ENCODE results near the gene UXS1. TPM values are rescaled to one million over a fixed set of nuclear protein-coding genes. Genes with fewer than 3 reads are reported as not detected.

Gene UXS1
- total RNA-seq, 2 experiments from 2014 or later = 95.3 to 100 TPM

- peaks cover 59% of the 10 kb centered on the region for H3K4me1 Mint-ChIP-seq (ENCODE audit: low read depth)
- H3K27me3 Mint-ChIP-seq (ENCODE audit: low read depth) = no peaks in the 10 kb centered on the region
- H3K36me3 Mint-ChIP-seq (ENCODE audit: low read depth) = peaks cover 29% of the 10 kb centered on the region
- POLR2A ChIA-PET = interaction anchor here (1.0 kb wide), 2 partner anchors 13 to 28 kb away, joined by 3 to 4 read pairs; no protein-coding TSS in a partner anchor
- CTCF ChIA-PET = interaction anchor here (1.2 to 2.1 kb wide), 2 partner anchors 9 to 14 kb away, joined by 5 to 6 read pairs; no protein-coding TSS in a partner anchor
- H3K9me3 Mint-ChIP-seq (ENCODE audit: insufficient read depth) = no peaks in the 10 kb centered on the region
- H3K27ac Mint-ChIP-seq = peak overlapping the region; percentile 56
- DNase-seq = no peak
- no peak for ATAC-seq
- H3K4me3 Mint-ChIP-seq = no peak overlapping the region
Observed at GRCh38 chr2:106174056-106174455, 20.0 kb downstream of the UXS1 start.

- no peak for DNase-seq
- no peaks in the 10 kb centered on the region for H3K27me3 Mint-ChIP-seq (ENCODE audit: low read depth)
- peak overlapping the region; percentile 60 for H3K27ac Mint-ChIP-seq
- no peak overlapping the region for H3K4me3 Mint-ChIP-seq
- CTCF ChIA-PET = no interaction called here
- H3K36me3 Mint-ChIP-seq (ENCODE audit: low read depth) = peaks cover 25% of the 10 kb centered on the region
- POLR2A ChIA-PET = interaction anchor here (0.6 to 1.1 kb wide), 2 partner anchors 8 to 24 kb away, joined by 3 to 4 read pairs; no protein-coding TSS in a partner anchor
- peaks cover 62% of the 10 kb centered on the region for H3K4me1 Mint-ChIP-seq (ENCODE audit: low read depth)
- H3K9me3 Mint-ChIP-seq (ENCODE audit: insufficient read depth) = no peaks in the 10 kb centered on the region
- ATAC-seq = no peak
Observed at GRCh38 chr2:106172649-106173048, 21.5 kb downstream of the UXS1 start.

GRCh38 chr2:106168657-106169056 lies 25.4 kb downstream of the UXS1 start:
- H3K36me3 Mint-ChIP-seq (ENCODE audit: low read depth) = peaks cover 37% of the 10 kb centered on the region
- H3K4me1 Mint-ChIP-seq (ENCODE audit: low read depth) = peaks cover 67% of the 10 kb centered on the region
- DNase-seq (no peak), ATAC-seq (no peak)
- H3K27me3 Mint-ChIP-seq (ENCODE audit: low read depth) = no peaks in the 10 kb centered on the region
- H3K27ac Mint-ChIP-seq = peak overlapping the region; percentile 23
- POLR2A ChIA-PET = no interaction called here
- H3K4me3 Mint-ChIP-seq = no peak overlapping the region
- no peaks in the 10 kb centered on the region for H3K9me3 Mint-ChIP-seq (ENCODE audit: insufficient read depth)
- CTCF ChIA-PET = no interaction called here

- Mint-ChIP-seq H3K9me3 (ENCODE audit: insufficient read depth) (no peaks in the 10 kb centered on the region), H3K27ac (no peak overlapping the region), H3K4me1 (ENCODE audit: low read depth) (peaks cover 72% of the 10 kb centered on the region), H3K36me3 (ENCODE audit: low read depth) (peaks cover 48% of the 10 kb centered on the region), H3K27me3 (ENCODE audit: low read depth) (no peaks in the 10 kb centered on the region), H3K4me3 (no peak overlapping the region)
- ATAC-seq (no peak), DNase-seq (no peak)
- POLR2A ChIA-PET = interaction anchor here (1.2 kb wide), 1 partner anchor 19 kb away, joined by 6 read pairs; no protein-coding TSS in a partner anchor
- CTCF ChIA-PET = interaction anchor here (1.1 to 1.7 kb wide), 3 partner anchors 10 to 19 kb away, joined by 3 to 5 read pairs (median 3); no protein-coding TSS in a partner anchor
Observed at GRCh38 chr2:106167067-106167466, 27.0 kb downstream of the UXS1 start.

GRCh38 chr2:106165561-106165960 lies 28.5 kb downstream of the UXS1 start:
- ChIA-PET CTCF (interaction anchor here (1.1 to 2.0 kb wide), 4 partner anchors 8 to 21 kb away, joined by 3 to 6 read pairs (median 4); no protein-coding TSS in a partner anchor), POLR2A (interaction anchor here (1.4 kb wide), 1 partner anchor 8 kb away, joined by 4 read pairs; no protein-coding TSS in a partner anchor)
- Mint-ChIP-seq H3K36me3 (ENCODE audit: low read depth) (peaks cover 55% of the 10 kb centered on the region), H3K9me3 (ENCODE audit: insufficient read depth) (no peaks in the 10 kb centered on the region), H3K4me1 (ENCODE audit: low read depth) (peaks cover 81% of the 10 kb centered on the region), H3K4me3 (no peak overlapping the region), H3K27ac (peak overlapping the region; percentile 2), H3K27me3 (ENCODE audit: low read depth) (no peaks in the 10 kb centered on the region)
- no peak for ATAC-seq
- no peak for DNase-seq

- CTCF ChIA-PET = interaction anchor here (0.6 to 2.0 kb wide), 5 partner anchors 10 to 24 kb away, joined by 3 to 6 read pairs (median 4); no protein-coding TSS in a partner anchor
- Mint-ChIP-seq H3K4me1 (ENCODE audit: low read depth) (peaks cover 76% of the 10 kb centered on the region), H3K4me3 (peak overlapping the region; percentile 2), H3K27me3 (ENCODE audit: low read depth) (no peaks in the 10 kb centered on the region), H3K36me3 (ENCODE audit: low read depth) (peaks cover 55% of the 10 kb centered on the region), H3K9me3 (ENCODE audit: insufficient read depth) (no peaks in the 10 kb centered on the region), H3K27ac (peak overlapping the region; percentile 76)
- no peak for ATAC-seq
- DNase-seq = no peak
- POLR2A ChIA-PET = interaction anchor here (0.7 to 1.4 kb wide), 2 partner anchors 8 to 68 kb away, joined by 3 to 4 read pairs; no protein-coding TSS in a partner anchor
Observed at GRCh38 chr2:106165029-106165428, 29.1 kb downstream of the UXS1 start.

- Mint-ChIP-seq H3K27ac (peak overlapping the region; percentile 76), H3K27me3 (ENCODE audit: low read depth) (no peaks in the 10 kb centered on the region), H3K4me3 (peak overlapping the region; percentile 2), H3K4me1 (ENCODE audit: low read depth) (peaks cover 74% of the 10 kb centered on the region), H3K9me3 (ENCODE audit: insufficient read depth) (no peaks in the 10 kb centered on the region), H3K36me3 (ENCODE audit: low read depth) (peaks cover 61% of the 10 kb centered on the region)
- CTCF ChIA-PET = interaction anchor here (0.7 to 2.0 kb wide), 4 partner anchors 11 to 29 kb away, joined by 3 to 6 read pairs (median 4); no protein-coding TSS in a partner anchor
- ATAC-seq = no peak
- no peak for DNase-seq
- POLR2A ChIA-PET = interaction anchor here (0.6 to 1.4 kb wide), 2 partner anchors 9 to 29 kb away, joined by 3 to 4 read pairs; no protein-coding TSS in a partner anchor
Observed at GRCh38 chr2:106163948-106164545, 30.1 kb downstream of the UXS1 start.

GRCh38 chr2:106161938-106162820 lies 31.9 kb downstream of the UXS1 start:
- Mint-ChIP-seq H3K4me3 (peak overlapping the region; percentile 91), H3K9me3 (ENCODE audit: insufficient read depth) (no peaks in the 10 kb centered on the region), H3K27ac (peak overlapping the region; percentile 98), H3K4me1 (ENCODE audit: low read depth) (peaks cover 79% of the 10 kb centered on the region), H3K36me3 (ENCODE audit: low read depth) (peaks cover 76% of the 10 kb centered on the region), H3K27me3 (ENCODE audit: low read depth) (no peaks in the 10 kb centered on the region)
- DNase-seq (no peak), ATAC-seq (no peak)
- ChIA-PET CTCF (interaction anchor here (1.2 to 6.1 kb wide), 2 partner anchors 16 to 31 kb away, joined by 4 to 65 read pairs; no protein-coding TSS in a partner anchor), POLR2A (interaction anchor here (1.2 to 5.7 kb wide), 3 partner anchors 11 to 31 kb away, joined by 4 to 102 read pairs (median 62); partner anchors contain the start of gene UXS1)

GRCh38 chr2:106161341-106161740 lies 32.8 kb downstream of the UXS1 start:
- Mint-ChIP-seq H3K9me3 (ENCODE audit: insufficient read depth) (peaks cover 1% of the 10 kb centered on the region), H3K4me3 (peak overlapping the region; percentile 91), H3K4me1 (ENCODE audit: low read depth) (peaks cover 77% of the 10 kb centered on the region), H3K27ac (peak overlapping the region; percentile 98), H3K27me3 (ENCODE audit: low read depth) (no peaks in the 10 kb centered on the region), H3K36me3 (ENCODE audit: low read depth) (peaks cover 79% of the 10 kb centered on the region)
- no peak for DNase-seq
- ChIA-PET CTCF (interaction anchor here (1.2 to 6.1 kb wide), 3 partner anchors 15 to 32 kb away, joined by 4 to 65 read pairs (median 24); no protein-coding TSS in a partner anchor), POLR2A (interaction anchor here (0.7 to 5.7 kb wide), 12 partner anchors 9 to 434 kb away, joined by 3 to 102 read pairs (median 6); partner anchors contain the start of gene UXS1)
- no peak for ATAC-seq

- H3K4me1 Mint-ChIP-seq (ENCODE audit: low read depth) = peaks cover 80% of the 10 kb centered on the region
- peaks cover 6% of the 10 kb centered on the region for H3K9me3 Mint-ChIP-seq (ENCODE audit: insufficient read depth)
- no peaks in the 10 kb centered on the region for H3K27me3 Mint-ChIP-seq (ENCODE audit: low read depth)
- H3K27ac Mint-ChIP-seq = peak overlapping the region; percentile 98
- DNase-seq (peak; percentile 66), ATAC-seq (peak; percentile 63)
- POLR2A ChIA-PET = interaction anchor here (0.6 to 5.7 kb wide), 19 partner anchors 10 to 433 kb away, joined by 3 to 102 read pairs (median 6); partner anchors contain the start of gene UXS1
- CTCF ChIA-PET = interaction anchor here (1.0 to 6.1 kb wide), 7 partner anchors 11 to 414 kb away, joined by 3 to 65 read pairs (median 7); no protein-coding TSS in a partner anchor
- H3K4me3 Mint-ChIP-seq = peak overlapping the region; percentile 91
- peaks cover 85% of the 10 kb centered on the region for H3K36me3 Mint-ChIP-seq (ENCODE audit: low read depth)
Observed at GRCh38 chr2:106160786-106161261, 33.3 kb downstream of the UXS1 start.

All from activated CD8-positive, alpha-beta T cell treated with anti-CD3 and anti-CD28 coated beads, Interleukin-2, amount 10 ng/mL, durations not matched to agents 7 days and 5 days (primary cell).